OCI-LY7 (cell line): ENCODE data around the gene DIP2C. TPM values are rescaled to one million over a fixed set of nuclear protein-coding genes. Genes with fewer than 3 reads are reported as not detected.

Experiments used
- BruUV-seq: library from RNA; stranded (reverse); fragments of 400-500 nt; replicated peaks from 2 replicates; lab custom pipeline; 2021; lab: Mats Ljungman, UMichigan
- CTCF ChIA-PET: fragments of 300-600 bp; sonication (Branson Sonifier 250); formaldehyde crosslinking; loops from one replicate; lab custom pipeline; 2022; ENCODE audit warnings: antibody characterized with exemption; ENCODE audit not compliant: unreplicated experiment; lab: Charles Lee
- POLR2A ChIA-PET: fragments of 300-600 bp; sonication (Branson Sonifier 250); formaldehyde crosslinking; loops from one replicate; lab custom pipeline; 2022; ENCODE audit warnings: antibody characterized with exemption; lab: Charles Lee
- DNase-seq: peaks from one replicate; pipeline ENCODE4 v3.0.0-alpha.2; 2015; ENCODE audit warnings: low spot score
- H2AFZ ChIP-seq: fragments of 200-600 bp; sonication (generic), shearing (Covaris generic); 2 replicates; pipeline ENCODE4 v1.6.1; 2014; ENCODE audit warnings: mild to moderate bottlenecking, antibody characterized with exemption, low read length, moderate library complexity
- H3K27ac ChIP-seq: fragments of 200-600 bp; sonication (generic); 2 replicates; pipeline ENCODE4 v1.5.1; 2014; ENCODE audit warnings: mixed run types, low read depth, mild to moderate bottlenecking, moderate library complexity, low read length, inconsistent platforms; ENCODE audit not compliant: poor library complexity, severe bottlenecking
- H3K36me3 ChIP-seq: fragments of 200-600 bp; sonication (generic); 2 replicates; pipeline ENCODE4 v1.6.1; 2014; ENCODE audit warnings: mild to moderate bottlenecking, antibody characterized with exemption, low read length, moderate library complexity, mixed read lengths; ENCODE audit not compliant: insufficient read depth
- H3K4me1 ChIP-seq: fragments of 200-600 bp; sonication (generic); 2 replicates; pipeline ENCODE4 v1.5.1; 2014; ENCODE audit warnings: mild to moderate bottlenecking, low read length; ENCODE audit not compliant: insufficient read depth, poor library complexity, severe bottlenecking
- H3K4me2 ChIP-seq: fragments of 200-600 bp; sonication (generic); 2 replicates; pipeline ENCODE4 v1.6.1; 2014; ENCODE audit warnings: mild to moderate bottlenecking, low read length
- H3K4me3 ChIP-seq: fragments of 200-600 bp; sonication (generic); 2 replicates; pipeline ENCODE4 v1.5.1; 2014; ENCODE audit warnings: mild to moderate bottlenecking, low read depth, low read length; ENCODE audit not compliant: poor library complexity, severe bottlenecking
- H3K79me2 ChIP-seq: fragments of 200-600 bp; sonication (generic); 2 replicates; pipeline ENCODE4 v1.6.1; 2016; ENCODE audit warnings: low read depth, mild to moderate bottlenecking, low read length, moderate library complexity, mixed read lengths; ENCODE audit not compliant: insufficient read depth
- H3K9me2 ChIP-seq: fragments of 200-600 bp; sonication (generic); 2 replicates; pipeline ENCODE4 v1.6.1; 2016; ENCODE audit warnings: mild to moderate bottlenecking, low read length, mixed read lengths; ENCODE audit not compliant: insufficient read depth
- H3K9me3 ChIP-seq: fragments of 200-600 bp; sonication (generic); 2 replicates; pipeline ENCODE4 v1.6.1; 2014; ENCODE audit warnings: mild to moderate bottlenecking, mixed run types, low read length, mixed read lengths
- H4K20me1 ChIP-seq: fragments of 200-600 bp; sonication (generic); 2 replicates; pipeline ENCODE4 v1.6.1; 2014; ENCODE audit warnings: mild to moderate bottlenecking, antibody characterized with exemption, low read length, moderate library complexity, mixed read lengths; ENCODE audit not compliant: insufficient read depth
- EZH2phosphoT487 ChIP-seq: fragments of 200-600 bp; sonication (generic); IDR thresholded peaks from 2 replicates; pipeline ENCODE4 v1.6.1; 2018; ENCODE audit warnings: low read depth, borderline replicate concordance, mild to moderate bottlenecking, mixed run types, antibody characterized with exemption, low read length, moderate library complexity, mixed read lengths
- intact Hi-C: fragments of 100-400 bp; cut with micrococcal nuclease; formaldehyde crosslinking; loops from one replicate; pipeline ENCODE4 v1.10.0; 2022; ENCODE audit not compliant: unreplicated experiment
- total RNA-seq, 2 experiments: library from RNA; depleted of rRNA in 1 of 2; stranded (reverse); fragments of >200 nt in 1 of 2; shearing (Covaris generic) in 1 of 2; gene quantifications; 2 replicates each; pipeline ENCODE4 v1.2.3, GENCODE V29; 2014 to 2022
- TF ChIP-seq, protein P1 (sequence below): fragments of 200-600 bp; sonication (generic); conservative IDR thresholded peaks from 2 replicates; pipeline ENCODE4 v1.5.1; 2014; ENCODE audit warnings: mild to moderate bottlenecking, antibody characterized with exemption, low read length, moderate library complexity, mixed read lengths

DIP2C gene
- total RNA-seq, 2 experiments from 2014 or later = 10.9 to 29.5 TPM

DNA sequence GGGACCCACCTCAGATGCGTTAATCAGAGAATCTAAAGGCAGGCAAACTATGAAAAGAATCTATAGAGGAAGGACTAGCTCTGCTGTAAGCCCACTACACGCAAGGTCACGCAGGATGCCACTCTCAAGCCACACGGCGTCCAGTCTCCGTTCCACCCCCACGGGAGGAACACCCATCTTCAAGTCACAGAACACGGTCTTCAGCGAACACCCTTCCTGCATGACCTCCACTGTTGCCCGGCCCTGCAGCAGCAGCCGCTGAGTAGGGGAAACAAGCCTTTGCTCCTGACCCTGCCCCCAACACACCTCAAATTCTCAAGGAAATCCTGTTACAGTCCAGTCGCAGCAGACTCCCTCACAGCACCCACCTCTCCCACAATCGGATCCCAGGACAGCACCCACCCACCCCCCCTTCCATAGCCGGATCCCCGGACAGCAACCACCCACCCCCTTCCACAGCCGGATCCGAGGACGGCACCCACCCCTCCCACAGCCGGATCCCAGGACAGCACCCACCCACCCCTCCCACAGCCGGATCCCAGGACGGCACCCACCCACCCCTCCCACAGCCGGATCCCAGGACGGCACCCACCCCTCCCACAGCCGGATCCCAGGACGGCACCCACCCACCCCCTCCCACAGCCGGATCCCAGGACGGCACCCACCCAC is 133.7 kb downstream of the DIP2C start:
- Histone ChIP-seq H3K4me2 (peak overlapping the region; percentile 23; the same call in 1 of the 2 replicates), H3K4me1 (peaks cover 23% of the 10 kb centered on the region), H3K79me2 (no peaks in the 10 kb centered on the region), H2AFZ (no peak overlapping the region), H3K9me2 (no peaks in the 10 kb centered on the region), H3K27ac (no peak overlapping the region), H4K20me1 (no peaks in the 10 kb centered on the region), H3K4me3 (no peak overlapping the region), H3K9me3 (no peaks in the 10 kb centered on the region), H3K36me3 (no peaks in the 10 kb centered on the region)
- intact Hi-C loops = no loop called here
- no peak for TF ChIP-seq EZH2phosphoT487
- TF ChIP-seq, protein P1, sequence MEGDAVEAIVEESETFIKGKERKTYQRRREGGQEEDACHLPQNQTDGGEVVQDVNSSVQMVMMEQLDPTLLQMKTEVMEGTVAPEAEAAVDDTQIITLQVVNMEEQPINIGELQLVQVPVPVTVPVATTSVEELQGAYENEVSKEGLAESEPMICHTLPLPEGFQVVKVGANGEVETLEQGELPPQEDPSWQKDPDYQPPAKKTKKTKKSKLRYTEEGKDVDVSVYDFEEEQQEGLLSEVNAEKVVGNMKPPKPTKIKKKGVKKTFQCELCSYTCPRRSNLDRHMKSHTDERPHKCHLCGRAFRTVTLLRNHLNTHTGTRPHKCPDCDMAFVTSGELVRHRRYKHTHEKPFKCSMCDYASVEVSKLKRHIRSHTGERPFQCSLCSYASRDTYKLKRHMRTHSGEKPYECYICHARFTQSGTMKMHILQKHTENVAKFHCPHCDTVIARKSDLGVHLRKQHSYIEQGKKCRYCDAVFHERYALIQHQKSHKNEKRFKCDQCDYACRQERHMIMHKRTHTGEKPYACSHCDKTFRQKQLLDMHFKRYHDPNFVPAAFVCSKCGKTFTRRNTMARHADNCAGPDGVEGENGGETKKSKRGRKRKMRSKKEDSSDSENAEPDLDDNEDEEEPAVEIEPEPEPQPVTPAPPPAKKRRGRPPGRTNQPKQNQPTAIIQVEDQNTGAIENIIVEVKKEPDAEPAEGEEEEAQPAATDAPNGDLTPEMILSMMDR = no peak
- DNase-seq = no peak
- ChIA-PET CTCF (no interaction called here), POLR2A (no interaction called here)
- BruUV-seq = no TSS peak

DNA sequence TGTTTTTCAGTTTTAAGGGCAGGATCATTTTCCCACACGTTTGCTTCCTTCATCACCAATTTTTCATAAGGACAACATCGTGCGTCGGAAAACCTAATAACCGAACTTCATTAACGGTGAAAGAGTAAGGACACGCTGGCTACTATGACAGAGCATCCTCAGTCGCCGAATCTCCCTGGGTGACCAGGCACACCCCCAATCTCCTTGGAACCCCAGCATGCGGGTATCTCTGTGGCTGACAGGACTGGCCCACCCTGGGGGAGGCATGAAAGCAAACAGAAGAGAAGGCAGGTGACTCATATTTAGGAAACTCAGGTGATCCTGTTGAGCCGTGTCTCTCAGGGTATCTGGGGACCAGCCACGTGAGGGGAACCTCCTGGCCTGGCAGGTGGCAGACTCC is 134.2 kb downstream of the DIP2C start:
- Histone ChIP-seq H3K36me3 (no peaks in the 10 kb centered on the region), H3K4me2 (peak overlapping the region; percentile 23; the same call in 1 of the 2 replicates), H3K9me2 (no peaks in the 10 kb centered on the region), H2AFZ (no peak overlapping the region), H3K9me3 (no peaks in the 10 kb centered on the region), H3K4me1 (peaks cover 23% of the 10 kb centered on the region), H3K4me3 (no peak overlapping the region), H4K20me1 (no peaks in the 10 kb centered on the region), H3K79me2 (no peaks in the 10 kb centered on the region), H3K27ac (no peak overlapping the region)
- ChIA-PET CTCF (no interaction called here), POLR2A (no interaction called here)
- TF ChIP-seq EZH2phosphoT487 = no peak
- TF ChIP-seq, protein P1 = no peak
- DNase-seq = no peak
- BruUV-seq = no TSS peak
- intact Hi-C loops = no loop called here

- no peak overlapping the region for H3K4me3 ChIP-seq
- no peak for TF ChIP-seq EZH2phosphoT487
- TF ChIP-seq, protein P1 = no peak
- CTCF ChIA-PET = no interaction called here
- intact Hi-C loops = no loop called here
- H3K4me2 ChIP-seq = no peak overlapping the region
- no peak for DNase-seq
- POLR2A ChIA-PET = interaction anchor here (1.1 kb wide), 1 partner anchor 8 kb away, joined by 3 read pairs; no protein-coding TSS in a partner anchor
- H3K4me1 ChIP-seq = peaks cover 21% of the 10 kb centered on the region
- no peaks in the 10 kb centered on the region for H3K36me3 ChIP-seq
- no peaks in the 10 kb centered on the region for H3K9me2 ChIP-seq
- H3K79me2 ChIP-seq = no peaks in the 10 kb centered on the region
- H3K9me3 ChIP-seq = no peaks in the 10 kb centered on the region
- H4K20me1 ChIP-seq = no peaks in the 10 kb centered on the region
- H3K27ac ChIP-seq = no peak overlapping the region
- H2AFZ ChIP-seq = no peak overlapping the region
- no TSS peak for BruUV-seq
Measured at GRCh38 chr10:554182-554848, 135.2 kb downstream of the DIP2C start.
